Erythroblast (primary cell): Measurements from ENCODE around the gene CFB.

Experiments
- DNase-seq, 2 experiments: peaks; one replicate each; lab custom pipeline; 2025; lab: John Stamatoyannopoulos, UW
- GATA1 ChIP-seq: IDR thresholded peaks from 2 replicates; pipeline ENCODE4 v1.6.1; 2011; ENCODE audit warnings: low read depth, mild to moderate bottlenecking, control low read depth, low read length, moderate library complexity
- POLR2A ChIP-seq: IDR thresholded peaks from 2 replicates; pipeline ENCODE4 v1.6.1; 2011; ENCODE audit warnings: mild to moderate bottlenecking, low read length

Gene CFB

DNA sequence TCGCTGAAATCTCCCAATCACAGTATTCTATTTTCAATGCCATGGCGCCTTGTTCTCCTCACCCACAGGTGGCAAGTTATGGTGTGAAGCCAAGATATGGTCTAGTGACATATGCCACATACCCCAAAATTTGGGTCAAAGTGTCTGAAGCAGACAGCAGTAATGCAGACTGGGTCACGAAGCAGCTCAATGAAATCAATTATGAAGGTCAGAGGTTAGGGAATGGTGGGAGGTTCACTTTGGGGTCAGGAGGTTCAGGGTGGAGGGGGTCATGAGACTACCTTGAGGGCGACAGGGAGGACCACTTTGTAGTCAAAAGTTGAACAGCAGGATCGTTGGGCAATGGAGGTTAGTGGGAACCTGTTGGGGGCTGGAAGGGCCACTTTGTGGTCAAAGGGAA, 2.4 kb downstream of the CFB start:
- no peak for TF ChIP-seq GATA1
- no peak for TF ChIP-seq POLR2A
- no peak for DNase-seq

DNA sequence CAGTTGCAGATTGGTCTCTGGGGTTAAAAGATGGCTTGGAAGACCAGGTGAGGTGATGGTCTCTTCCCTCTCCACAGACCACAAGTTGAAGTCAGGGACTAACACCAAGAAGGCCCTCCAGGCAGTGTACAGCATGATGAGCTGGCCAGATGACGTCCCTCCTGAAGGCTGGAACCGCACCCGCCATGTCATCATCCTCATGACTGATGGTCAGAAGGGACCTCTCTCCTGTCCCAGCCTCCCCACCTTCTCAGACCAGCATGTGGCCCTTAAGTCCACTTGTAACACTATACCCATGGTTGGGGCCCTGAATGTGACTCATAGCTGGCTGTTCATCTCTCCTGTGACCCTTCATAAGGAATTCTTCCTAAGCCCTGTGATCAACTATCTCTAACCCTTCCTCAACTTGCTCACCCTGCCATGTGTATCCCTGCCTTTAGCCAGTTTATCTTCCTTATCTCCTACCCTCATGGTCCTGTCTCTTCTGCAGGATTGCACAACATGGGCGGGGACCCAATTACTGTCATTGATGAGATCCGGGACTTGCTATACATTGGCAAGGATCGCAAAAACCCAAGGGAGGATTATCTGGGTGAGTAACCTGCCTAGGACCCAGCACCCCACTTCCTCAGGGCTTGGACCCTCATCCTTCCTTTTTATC, 3.0 kb downstream of the CFB start:
- DNase-seq: peak; percentile 65 to 71
- no peak for TF ChIP-seq GATA1
- no peak for TF ChIP-seq POLR2A

- DNase-seq: no peak
- no peak for TF ChIP-seq GATA1
- peak; percentile 15 for TF ChIP-seq POLR2A
These were observed 4.1 kb downstream of the CFB start for GRCh38 chr6:31949926-31950548.

DNA sequence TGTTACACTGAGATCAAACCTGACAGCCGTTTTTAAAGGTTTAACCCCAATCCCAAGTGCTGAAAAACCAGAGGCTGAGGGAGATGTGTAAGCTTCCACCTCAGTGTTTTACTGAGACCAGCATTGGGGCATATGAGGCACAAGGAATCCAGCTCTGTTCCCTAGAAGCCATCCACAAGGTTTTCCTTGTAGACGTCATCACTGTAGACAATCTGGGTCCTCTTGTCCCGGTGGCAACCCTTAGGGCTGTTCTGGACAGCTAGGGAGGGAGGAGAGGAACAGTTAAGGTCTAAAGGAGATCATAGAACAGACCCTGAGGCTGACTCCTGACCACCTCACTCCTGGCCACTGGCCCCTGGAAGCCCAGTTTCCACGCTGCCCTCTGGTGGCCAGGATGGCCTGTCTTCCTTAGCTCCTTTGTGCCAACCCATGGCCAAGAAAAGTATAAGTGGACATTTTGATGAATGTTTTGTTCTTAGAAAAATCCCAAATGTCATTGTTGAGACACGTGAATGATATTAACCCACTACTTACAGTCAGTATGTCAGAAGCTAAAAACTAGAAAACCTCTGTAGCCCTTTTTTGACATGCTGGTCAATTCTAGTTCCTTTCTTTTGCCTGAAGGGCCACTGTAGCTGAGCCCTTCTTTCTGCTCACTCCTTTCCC, 6.4 kb downstream of the CFB start:
- TF ChIP-seq GATA1: no peak
- TF ChIP-seq POLR2A: no peak
- DNase-seq: peak; percentile 44 to 67

DNA sequence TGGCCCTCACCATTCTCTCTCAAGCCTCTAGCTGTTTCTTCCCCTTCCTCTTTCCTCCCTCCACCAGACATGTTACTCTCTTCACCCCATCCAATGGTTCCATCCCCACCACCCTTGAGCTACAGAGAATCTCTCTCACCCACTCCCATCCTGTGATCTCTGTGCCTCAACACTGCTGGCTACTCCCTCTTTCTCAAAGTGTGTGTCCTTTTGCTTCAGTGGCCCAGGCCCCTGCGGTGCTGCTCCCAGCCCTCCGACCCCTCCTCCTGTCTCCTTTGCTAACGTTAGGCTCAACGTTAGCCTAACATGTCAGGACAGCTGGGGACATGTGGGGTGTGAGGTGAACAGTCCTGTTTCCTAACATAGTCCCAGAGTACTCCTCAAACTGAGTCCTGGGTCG, 7.0 kb downstream of the CFB start:
- TF ChIP-seq POLR2A: no peak
- no peak for TF ChIP-seq GATA1
- DNase-seq: no peak

GRCh38 chr6:31954511-31954910, 8.6 kb downstream of the CFB start:
- TF ChIP-seq GATA1 (no peak), POLR2A (no peak)
- no peak for DNase-seq

DNA sequence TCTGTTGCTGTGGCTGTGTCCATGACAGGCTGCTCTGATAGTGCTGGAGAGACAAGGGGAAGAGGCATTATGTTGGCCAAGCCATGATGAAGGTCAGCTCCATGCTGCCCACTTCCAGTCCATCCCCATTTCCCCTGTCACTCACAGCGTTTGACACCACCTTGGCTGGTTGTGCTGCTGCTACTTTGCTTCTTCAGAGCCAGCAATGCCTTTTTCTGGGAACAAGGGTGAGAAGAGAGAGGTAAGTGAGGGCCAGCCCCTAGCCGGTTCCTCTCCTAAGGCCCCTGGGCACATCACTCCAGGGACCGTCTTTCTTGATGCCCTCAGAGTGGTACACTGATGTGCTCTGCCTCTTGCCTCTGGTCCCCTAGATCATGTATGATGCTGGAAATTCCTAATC, 10.9 kb downstream of the CFB start:
- DNase-seq: no peak
- TF ChIP-seq GATA1: no peak
- TF ChIP-seq POLR2A: no peak

GRCh38 chr6:31958412-31958740, 12.5 kb downstream of the CFB start:
- no peak for TF ChIP-seq POLR2A
- TF ChIP-seq GATA1: no peak
- DNase-seq: peak; percentile 56 to 69

DNA sequence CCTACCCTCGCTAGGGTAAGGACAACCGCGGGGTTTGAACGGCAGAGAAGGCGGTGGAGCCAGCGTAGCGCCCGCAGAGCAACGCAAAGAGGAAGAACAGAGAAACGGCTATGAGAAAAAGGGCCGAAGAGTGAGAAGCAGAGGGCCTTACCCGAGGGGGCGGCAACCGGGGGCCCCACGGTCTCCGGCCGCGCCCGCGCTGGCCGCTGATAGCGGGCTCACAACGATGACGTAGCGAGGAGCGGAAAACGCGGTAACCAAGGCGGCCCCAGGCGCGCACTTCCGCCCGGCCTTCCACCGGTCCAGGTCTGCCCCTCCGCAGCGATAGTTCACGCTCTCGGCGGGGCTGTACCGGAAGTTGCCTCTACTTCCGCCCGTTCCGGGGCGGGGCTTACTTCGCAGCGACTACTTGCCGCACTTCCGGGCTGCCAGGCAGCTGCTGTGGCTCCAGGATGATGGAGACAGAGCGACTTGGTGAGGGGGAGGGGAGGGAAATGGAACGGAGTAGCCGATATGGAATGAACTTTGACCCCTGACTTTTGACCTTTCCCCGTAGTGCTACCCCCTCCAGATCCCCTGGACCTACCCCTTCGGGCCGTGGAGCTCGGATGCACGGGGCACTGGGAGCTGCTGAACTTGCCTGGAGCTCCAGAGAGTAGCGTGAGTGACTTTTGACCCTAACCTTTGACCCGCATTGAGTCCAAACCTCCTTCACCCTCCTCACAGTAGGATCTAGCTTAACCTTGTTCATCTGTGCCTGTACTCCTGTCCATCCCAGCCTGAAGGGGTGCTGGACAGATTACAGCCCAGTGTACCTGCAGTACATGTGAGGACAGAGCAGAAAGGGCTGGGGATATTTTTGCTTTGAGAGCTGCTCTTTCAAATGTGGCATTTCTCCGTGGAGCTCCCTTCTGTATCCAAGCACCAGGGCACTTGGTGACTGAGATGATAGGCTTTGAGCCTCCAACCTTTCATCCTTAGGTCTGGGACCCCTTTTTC, 13.1 kb downstream of the CFB start, which contains the start of the genes NELFE and SKIC2:
Gene NELFE (minus strand): TSS at position 231 of the 999 bp plus-strand sequence. CDS start 525 bp downstream, outside the sequence.
Gene SKIC2 (plus strand): TSS at position 435 of the 999 bp plus-strand sequence. CDS start 18 bp downstream, at position 453.
- TF ChIP-seq GATA1: no peak
- TF ChIP-seq POLR2A: peak; percentile 78
- DNase-seq: peak; percentile 99

GRCh38 chr6:31961616-31962015, 15.7 kb downstream of the CFB start:
- TF ChIP-seq GATA1 (no peak), POLR2A (no peak)
- DNase-seq: no peak

- DNase-seq: no peak
- TF ChIP-seq POLR2A: no peak
- TF ChIP-seq GATA1: no peak
These were observed 18.0 kb downstream of the CFB start for GRCh38 chr6:31963921-31964320.

- TF ChIP-seq POLR2A (no peak), GATA1 (no peak)
- DNase-seq: no peak
These were observed 19.8 kb downstream of the CFB start for GRCh38 chr6:31965700-31966099.

DNA sequence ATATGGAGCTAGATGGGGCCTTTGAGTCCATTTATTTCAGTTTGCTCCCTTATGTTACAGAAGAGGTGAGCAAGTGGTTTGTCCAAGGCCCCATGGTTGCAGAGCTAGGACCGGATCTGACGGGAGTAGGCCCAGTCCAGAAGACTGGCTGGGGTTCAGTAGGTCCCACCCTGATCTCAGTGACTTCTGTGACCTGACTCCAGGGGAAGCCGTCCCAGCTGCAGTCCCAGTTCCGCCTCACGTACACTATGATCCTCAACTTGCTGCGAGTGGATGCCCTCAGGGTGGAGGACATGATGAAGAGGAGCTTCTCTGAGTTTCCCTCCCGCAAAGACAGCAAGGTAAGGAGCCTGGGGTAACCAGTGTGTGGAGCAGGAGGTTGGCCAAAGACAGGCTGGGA, 20.6 kb downstream of the CFB start:
- TF ChIP-seq GATA1 (no peak), POLR2A (no peak)
- DNase-seq: no peak
